HUES48 (cell line): ENCODE results near the gene GPX4.

ENCODE experiments used
- H3K27ac ChIP-seq: one replicate; pipeline ENCODE4 v1.7.0; 2013; ENCODE audit warnings: low read depth, low read length, inconsistent platforms
- H3K27me3 ChIP-seq: 2 replicates; pipeline ENCODE4 v1.6.1; 2013; ENCODE audit warnings: mild to moderate bottlenecking, low read length; ENCODE audit not compliant: control insufficient read depth, insufficient read depth
- H3K36me3 ChIP-seq: 2 replicates; pipeline ENCODE4 v1.6.1; 2013; ENCODE audit warnings: low read length; ENCODE audit not compliant: control insufficient read depth, insufficient read depth
- H3K4me1 ChIP-seq: 2 replicates; pipeline ENCODE4 v1.6.1; 2013; ENCODE audit warnings: mild to moderate bottlenecking, low read length; ENCODE audit not compliant: control insufficient read depth, insufficient read depth
- H3K4me3 ChIP-seq: 2 replicates; pipeline ENCODE4 v1.5.1; 2013; ENCODE audit warnings: mild to moderate bottlenecking, low read depth, low read length
- H3K9ac ChIP-seq: 2 replicates; pipeline ENCODE4 v1.6.1; 2013; ENCODE audit warnings: mild to moderate bottlenecking, low read depth, low read length, moderate library complexity
- H3K9me3 ChIP-seq: 2 replicates; pipeline ENCODE4 v1.6.1; 2013; ENCODE audit warnings: low read length; ENCODE audit not compliant: control insufficient read depth, insufficient read depth

The GPX4 gene, protein sequence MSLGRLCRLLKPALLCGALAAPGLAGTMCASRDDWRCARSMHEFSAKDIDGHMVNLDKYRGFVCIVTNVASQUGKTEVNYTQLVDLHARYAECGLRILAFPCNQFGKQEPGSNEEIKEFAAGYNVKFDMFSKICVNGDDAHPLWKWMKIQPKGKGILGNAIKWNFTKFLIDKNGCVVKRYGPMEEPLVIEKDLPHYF

DNA sequence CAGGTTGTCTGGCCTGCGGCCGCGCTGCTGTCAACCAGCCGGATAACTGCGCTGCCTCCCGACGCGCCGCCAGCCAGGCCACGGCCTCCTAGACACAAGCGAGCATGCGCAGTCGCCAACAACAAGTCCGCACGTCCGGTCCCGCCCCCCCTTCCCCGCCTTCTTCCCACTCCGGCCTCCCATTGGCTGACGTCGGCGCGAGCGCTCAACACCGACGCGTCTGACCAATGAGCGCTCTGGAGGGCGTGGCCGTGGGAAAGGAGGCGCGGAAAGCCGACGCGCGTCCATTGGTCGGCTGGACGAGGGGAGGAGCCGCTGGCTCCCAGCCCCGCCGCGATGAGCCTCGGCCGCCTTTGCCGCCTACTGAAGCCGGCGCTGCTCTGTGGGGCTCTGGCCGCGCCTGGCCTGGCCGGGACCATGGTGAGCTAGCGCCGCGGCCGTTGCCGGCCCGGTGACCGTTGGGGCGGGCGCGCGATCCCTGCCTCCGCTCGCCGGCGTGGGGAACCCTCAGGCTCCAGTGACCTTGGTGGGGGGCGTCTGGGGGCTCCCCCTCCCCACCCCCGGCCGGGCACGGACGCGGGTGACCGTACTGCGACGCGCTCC is at the start of gene GPX4:
Gene GPX4, plus strand, starts transcription at position 287 of the 603 bp plus-strand sequence. Its CDS starts 50 bp downstream, at position 337.
- Histone ChIP-seq H3K9ac (peak within 1 kb of the TSS; percentile 86), H3K27ac (peak within 1 kb of the TSS; percentile 95), H3K9me3 (no peaks in the 10 kb centered on the region), H3K27me3 (no peaks in the 10 kb centered on the region), H3K4me3 (peak within 1 kb of the TSS; percentile 87), H3K36me3 (peaks cover 23% of the 10 kb centered on the region), H3K4me1 (peaks cover 5% of the 10 kb centered on the region; the same call in 1 of the 2 replicates)

DNA sequence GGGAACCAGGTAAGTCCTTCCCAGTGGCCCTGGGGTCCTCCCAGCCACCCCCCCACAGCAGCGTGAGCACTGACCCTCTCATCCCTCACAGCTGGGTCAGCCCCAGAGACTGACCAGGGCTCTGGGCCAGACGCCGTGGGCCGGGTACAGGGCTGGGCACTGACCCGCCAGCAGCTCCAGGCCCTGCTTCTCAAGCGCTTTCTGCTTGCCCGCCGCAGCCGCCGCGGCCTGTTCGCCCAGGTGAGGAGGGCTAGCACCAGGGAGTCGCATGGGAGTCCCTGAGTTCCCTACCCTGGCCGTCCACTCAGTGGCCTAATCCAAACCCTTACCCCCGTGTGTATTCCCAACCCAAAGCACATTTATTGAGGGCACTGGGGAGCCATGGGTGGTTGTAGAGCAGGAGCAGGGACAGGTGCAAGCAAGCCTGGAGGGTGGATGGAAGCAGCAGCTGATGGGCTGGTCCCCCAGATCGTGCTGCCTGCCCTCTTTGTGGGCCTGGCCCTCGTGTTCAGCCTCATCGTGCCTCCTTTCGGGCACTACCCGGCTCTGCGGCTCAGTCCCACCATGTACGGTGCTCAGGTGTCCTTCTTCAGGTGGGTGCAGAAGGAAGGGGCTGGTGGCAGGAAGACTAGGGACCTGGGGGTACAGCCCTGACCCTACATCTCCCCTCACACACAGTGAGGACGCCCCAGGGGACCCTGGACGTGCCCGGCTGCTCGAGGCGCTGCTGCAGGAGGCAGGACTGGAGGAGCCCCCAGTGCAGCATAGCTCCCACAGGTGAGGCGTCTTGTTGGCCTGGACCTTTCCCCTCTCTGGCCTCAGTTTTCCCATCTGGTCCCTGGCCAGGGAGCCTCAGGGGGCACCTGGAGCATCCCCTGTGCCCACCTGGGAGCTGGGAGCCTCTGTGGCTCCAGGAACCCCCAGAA is 49.4 kb upstream of the GPX4 start:
- H3K36me3 ChIP-seq: peaks cover 22% of the 10 kb centered on the region; the same call in 1 of the 2 replicates
- no peak overlapping the region for H3K27ac ChIP-seq
- H3K4me3 ChIP-seq: no peak overlapping the region
- peaks cover 29% of the 10 kb centered on the region for H3K9me3 ChIP-seq
- no peaks in the 10 kb centered on the region for H3K27me3 ChIP-seq
- H3K9ac ChIP-seq: no peak overlapping the region
- no peaks in the 10 kb centered on the region for H3K4me1 ChIP-seq

DNA sequence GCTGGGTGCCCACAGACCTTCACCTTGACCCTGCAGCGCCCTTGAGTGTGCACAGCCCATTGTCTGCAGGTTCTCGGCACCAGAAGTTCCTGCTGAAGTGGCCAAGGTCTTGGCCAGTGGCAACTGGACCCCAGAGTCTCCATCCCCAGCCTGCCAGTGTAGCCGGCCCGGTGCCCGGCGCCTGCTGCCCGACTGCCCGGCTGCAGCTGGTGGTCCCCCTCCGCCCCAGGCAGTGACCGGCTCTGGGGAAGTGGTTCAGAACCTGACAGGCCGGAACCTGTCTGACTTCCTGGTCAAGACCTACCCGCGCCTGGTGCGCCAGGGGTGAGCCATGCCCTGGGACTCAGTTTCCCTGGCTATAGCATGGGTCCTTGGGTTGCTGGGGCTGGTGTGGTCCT is 48.8 kb upstream of the GPX4 start:
- Histone ChIP-seq H3K36me3 (peaks cover 22% of the 10 kb centered on the region; the same call in 1 of the 2 replicates), H3K4me1 (no peaks in the 10 kb centered on the region), H3K9ac (no peak overlapping the region), H3K27ac (no peak overlapping the region), H3K27me3 (no peaks in the 10 kb centered on the region), H3K9me3 (peaks cover 29% of the 10 kb centered on the region), H3K4me3 (no peak overlapping the region)

DNA sequence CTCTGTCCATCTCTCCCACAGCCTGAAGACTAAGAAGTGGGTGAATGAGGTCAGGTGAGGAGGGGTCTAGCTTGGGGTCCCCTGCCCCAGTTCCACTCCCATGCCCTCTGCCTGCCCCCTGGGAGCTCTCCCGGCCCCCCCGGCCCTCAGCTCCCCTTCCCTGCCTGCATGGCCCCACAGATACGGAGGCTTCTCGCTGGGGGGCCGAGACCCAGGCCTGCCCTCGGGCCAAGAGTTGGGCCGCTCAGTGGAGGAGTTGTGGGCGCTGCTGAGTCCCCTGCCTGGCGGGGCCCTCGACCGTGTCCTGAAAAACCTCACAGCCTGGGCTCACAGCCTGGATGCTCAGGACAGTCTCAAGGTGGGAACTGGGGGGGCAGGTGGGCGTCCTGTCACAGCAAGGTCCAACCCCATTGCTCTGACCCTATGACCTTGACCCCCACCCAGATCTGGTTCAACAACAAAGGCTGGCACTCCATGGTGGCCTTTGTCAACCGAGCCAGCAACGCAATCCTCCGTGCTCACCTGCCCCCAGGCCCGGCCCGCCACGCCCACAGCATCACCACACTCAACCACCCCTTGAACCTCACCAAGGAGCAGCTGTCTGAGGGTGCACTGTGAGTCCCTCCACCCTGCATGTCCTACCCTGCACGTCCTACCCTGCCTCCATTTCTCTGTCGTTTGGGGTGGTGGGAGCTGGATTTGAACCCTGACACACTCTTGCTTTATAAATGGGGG is 47.7 kb upstream of the GPX4 start:
- Histone ChIP-seq H3K9ac (no peak overlapping the region), H3K4me1 (no peaks in the 10 kb centered on the region), H3K4me3 (no peak overlapping the region), H3K36me3 (peaks cover 22% of the 10 kb centered on the region; the same call in 1 of the 2 replicates), H3K27ac (no peak overlapping the region), H3K9me3 (peaks cover 29% of the 10 kb centered on the region), H3K27me3 (no peaks in the 10 kb centered on the region)

DNA sequence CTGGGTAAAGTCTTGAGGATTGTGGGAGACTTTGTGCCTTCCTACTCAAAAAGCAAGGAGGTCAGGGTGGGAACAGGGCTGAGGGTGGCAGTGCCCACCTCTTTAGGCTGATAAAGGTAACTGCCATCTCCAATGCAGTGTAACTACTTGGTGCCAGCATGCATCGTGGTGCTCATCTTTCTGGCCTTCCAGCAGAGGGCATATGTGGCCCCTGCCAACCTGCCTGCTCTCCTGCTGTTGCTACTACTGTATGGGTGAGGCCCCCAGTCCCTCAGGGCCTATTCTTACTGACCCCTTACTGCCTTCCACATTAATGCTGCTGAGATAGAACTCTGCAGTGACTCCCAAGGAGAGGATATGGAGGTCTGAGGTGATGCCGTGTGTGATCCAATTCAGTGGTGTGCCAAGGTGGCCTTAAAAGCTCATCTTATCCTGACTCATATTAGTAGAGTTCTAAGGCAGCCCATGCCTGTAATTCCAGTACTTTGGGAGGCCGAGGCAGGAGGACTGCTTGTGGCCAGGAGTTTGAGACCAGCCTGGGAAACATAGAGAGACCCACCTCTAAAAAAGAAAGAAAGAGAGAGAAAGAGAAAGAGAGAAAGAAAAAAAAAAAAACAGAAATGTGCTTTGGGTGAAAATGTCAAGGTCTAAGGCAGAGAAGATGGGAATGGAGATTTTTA is 46.5 kb upstream of the GPX4 start:
- Histone ChIP-seq H3K4me3 (no peak overlapping the region), H3K9ac (no peak overlapping the region), H3K27ac (no peak overlapping the region), H3K4me1 (no peaks in the 10 kb centered on the region), H3K27me3 (no peaks in the 10 kb centered on the region), H3K9me3 (peaks cover 29% of the 10 kb centered on the region), H3K36me3 (peaks cover 22% of the 10 kb centered on the region; the same call in 1 of the 2 replicates)

DNA sequence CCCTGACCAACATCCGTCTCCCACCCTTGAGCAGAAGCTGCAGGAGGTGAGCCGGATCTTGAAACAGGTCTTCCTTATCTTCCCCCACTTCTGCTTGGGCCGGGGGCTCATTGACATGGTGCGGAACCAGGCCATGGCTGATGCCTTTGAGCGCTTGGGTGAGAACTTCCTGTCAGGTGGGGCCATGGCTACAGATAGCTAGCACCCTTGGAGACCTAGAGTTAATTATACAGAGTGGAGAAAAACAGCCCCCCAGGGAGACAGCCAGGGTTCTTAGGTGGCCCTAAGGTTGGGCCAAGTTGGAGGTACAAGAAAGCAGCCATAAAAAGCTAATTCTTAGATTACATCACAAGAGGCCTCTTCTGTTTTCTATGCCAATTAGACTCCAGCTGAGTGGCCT is 45.7 kb upstream of the GPX4 start:
- no peaks in the 10 kb centered on the region for H3K27me3 ChIP-seq
- no peak overlapping the region for H3K4me3 ChIP-seq
- no peak overlapping the region for H3K9ac ChIP-seq
- H3K27ac ChIP-seq: no peak overlapping the region
- peaks cover 29% of the 10 kb centered on the region for H3K9me3 ChIP-seq
- peaks cover 22% of the 10 kb centered on the region; the same call in 1 of the 2 replicates for H3K36me3 ChIP-seq
- H3K4me1 ChIP-seq: no peaks in the 10 kb centered on the region

DNA sequence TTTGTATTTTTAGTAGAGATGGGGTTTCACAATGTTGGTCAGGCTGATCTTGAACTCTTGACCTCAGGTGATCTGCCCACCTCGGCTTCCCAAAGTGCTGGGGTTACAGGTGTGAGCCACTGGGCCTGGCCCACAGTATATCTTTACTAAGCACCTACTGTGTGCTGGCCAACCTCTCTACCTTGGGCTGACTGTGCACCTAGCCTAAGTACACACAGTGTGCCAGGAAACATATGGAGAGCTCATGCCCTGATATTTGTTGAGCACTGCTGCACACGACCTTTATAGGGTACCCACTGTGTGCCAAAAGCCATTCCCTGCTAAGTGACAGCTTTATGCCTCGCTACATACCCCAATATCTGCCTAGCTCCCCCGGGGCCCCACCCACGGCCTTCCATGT is 43.1 kb upstream of the GPX4 start:
- peaks cover 29% of the 10 kb centered on the region for H3K9me3 ChIP-seq
- H3K27ac ChIP-seq: no peak overlapping the region
- no peak overlapping the region for H3K9ac ChIP-seq
- H3K4me3 ChIP-seq: no peak overlapping the region
- H3K36me3 ChIP-seq: peaks cover 22% of the 10 kb centered on the region; the same call in 1 of the 2 replicates
- H3K4me1 ChIP-seq: peaks cover 7% of the 10 kb centered on the region; the same call in 1 of the 2 replicates
- H3K27me3 ChIP-seq: peaks cover 5% of the 10 kb centered on the region

DNA sequence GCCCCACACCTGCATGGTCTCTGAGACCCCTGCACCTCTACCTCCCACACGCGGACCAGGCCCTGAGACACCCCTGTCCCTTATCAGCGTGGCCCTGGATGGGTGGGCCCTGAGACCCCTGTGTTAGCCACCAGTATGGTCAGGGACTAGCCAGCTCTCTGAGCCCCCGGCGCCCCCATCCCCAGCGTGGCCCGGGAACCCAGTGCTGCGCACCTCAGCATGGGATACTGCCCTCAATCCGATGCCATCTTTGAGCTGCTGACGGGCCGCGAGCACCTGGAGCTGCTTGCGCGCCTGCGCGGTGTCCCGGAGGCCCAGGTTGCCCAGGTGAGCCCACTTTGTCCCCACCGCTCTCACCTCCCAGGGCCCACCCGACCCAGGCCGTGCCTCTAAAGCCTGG is 41.8 kb upstream of the GPX4 start:
- Histone ChIP-seq H3K4me1 (peaks cover 10% of the 10 kb centered on the region; the same call in 1 of the 2 replicates), H3K9me3 (peaks cover 20% of the 10 kb centered on the region), H3K27ac (no peak overlapping the region), H3K36me3 (peaks cover 13% of the 10 kb centered on the region; the same call in 1 of the 2 replicates), H3K9ac (no peak overlapping the region), H3K27me3 (peaks cover 18% of the 10 kb centered on the region), H3K4me3 (no peak overlapping the region)

DNA sequence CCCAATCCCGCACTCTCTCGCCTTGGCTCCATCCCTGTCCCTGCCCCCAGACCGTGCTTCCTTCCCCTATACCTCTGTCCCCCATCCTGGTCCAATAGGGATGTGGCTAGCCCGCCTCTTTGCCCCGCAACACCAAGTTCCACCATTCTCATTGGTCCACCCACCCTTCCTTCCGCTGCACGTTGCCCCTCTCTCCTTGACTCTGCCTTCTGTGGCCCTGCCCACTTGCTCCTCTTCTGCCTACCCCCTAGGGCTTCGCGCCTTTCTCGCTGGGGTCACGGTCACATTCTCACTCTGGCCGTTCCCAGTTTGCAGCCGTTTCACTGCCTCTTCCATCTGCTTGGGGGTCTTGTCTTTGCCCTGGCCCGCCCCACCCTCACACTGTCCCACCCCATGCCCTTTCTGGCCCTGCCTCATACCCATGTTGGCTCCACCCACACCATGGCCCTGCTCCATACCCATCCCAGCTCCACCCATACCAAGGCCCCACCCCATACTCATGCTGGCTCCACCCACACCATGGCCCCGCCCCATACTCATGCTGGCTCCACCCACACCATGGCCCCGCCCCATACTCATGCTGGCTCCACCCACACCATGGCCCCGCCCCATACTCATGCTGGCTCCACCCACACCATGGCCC is 41.3 kb upstream of the GPX4 start:
- H3K9ac ChIP-seq: no peak overlapping the region
- no peak overlapping the region for H3K27ac ChIP-seq
- peaks cover 18% of the 10 kb centered on the region for H3K27me3 ChIP-seq
- H3K36me3 ChIP-seq: peaks cover 9% of the 10 kb centered on the region; the same call in 1 of the 2 replicates
- no peak overlapping the region for H3K4me3 ChIP-seq
- peaks cover 15% of the 10 kb centered on the region for H3K9me3 ChIP-seq
- H3K4me1 ChIP-seq: peaks cover 10% of the 10 kb centered on the region; the same call in 1 of the 2 replicates
